Endothelial cell (in vitro differentiated cells): ENCODE results near the gene CDKAL1. TPM values are rescaled to one million over a fixed set of nuclear protein-coding genes. Genes with fewer than 3 reads are reported as not detected.

ENCODE experiments used
- DNase-seq: peaks from one replicate; pipeline ENCODE4 v3.0.0; 2021; ENCODE audit warnings: low spot score
- H3K27ac Mint-ChIP-seq: one replicate; pipeline ENCODE4 v1.8.0; 2021; ENCODE audit warnings: mixed read lengths, inconsistent platforms; ENCODE audit not compliant: unreplicated experiment
- H3K27me3 Mint-ChIP-seq: one replicate; pipeline ENCODE4 v1.8.0; 2021; ENCODE audit warnings: mild to moderate bottlenecking, moderate library complexity, mixed read lengths, inconsistent platforms; ENCODE audit not compliant: unreplicated experiment
- H3K36me3 Mint-ChIP-seq: one replicate; pipeline ENCODE4 v1.8.0; 2021; ENCODE audit warnings: mild to moderate bottlenecking, low read depth, mixed read lengths, inconsistent platforms; ENCODE audit not compliant: unreplicated experiment
- H3K4me1 Mint-ChIP-seq: one replicate; pipeline ENCODE4 v1.8.0; 2021; ENCODE audit warnings: mild to moderate bottlenecking, mixed read lengths, inconsistent platforms; ENCODE audit not compliant: unreplicated experiment
- H3K4me3 Mint-ChIP-seq: one replicate; pipeline ENCODE4 v1.8.0; 2021; ENCODE audit warnings: mild to moderate bottlenecking, mixed read lengths, inconsistent platforms; ENCODE audit not compliant: unreplicated experiment
- H3K9me3 Mint-ChIP-seq: one replicate; pipeline ENCODE4 v1.8.0; 2021; ENCODE audit warnings: mixed read lengths, inconsistent platforms; ENCODE audit not compliant: unreplicated experiment
- CTCF ChIP-seq: fragments of 200-600 bp; sonication (generic); IDR thresholded peaks from one replicate; pipeline ENCODE4 v1.5.0; 2021; ENCODE audit warnings: antibody characterized with exemption; ENCODE audit not compliant: unreplicated experiment
- total RNA-seq: library from RNA; stranded (reverse); fragmentation: NEBNext Ultra II Directional; extraction: Animal tissue kit (Norgen Biotek cat#: 25700); gene quantifications from one replicate; pipeline ENCODE4 v1.2.1, GENCODE V29; 2021; ENCODE audit not compliant: unreplicated experiment

The CDKAL1 gene
- total RNA-seq, 1 donor from 2014 or later, result 43.9 TPM

GRCh38 chr6:20657274-20657800 is 123.1 kb downstream of the CDKAL1 start:
- Mint-ChIP-seq H3K4me3 (no peak overlapping the region), H3K4me1 (peaks cover 14% of the 10 kb centered on the region), H3K27ac (no peak overlapping the region), H3K36me3 (no peaks in the 10 kb centered on the region), H3K9me3 (no peaks in the 10 kb centered on the region), H3K27me3 (peaks cover 1% of the 10 kb centered on the region)
- no peak for DNase-seq
- TF ChIP-seq CTCF, result no peak

GRCh38 chr6:20658053-20658452 is 123.8 kb downstream of the CDKAL1 start:
- Mint-ChIP-seq H3K36me3 (no peaks in the 10 kb centered on the region), H3K27me3 (peaks cover 1% of the 10 kb centered on the region), H3K27ac (no peak overlapping the region), H3K4me1 (peaks cover 21% of the 10 kb centered on the region), H3K9me3 (no peaks in the 10 kb centered on the region), H3K4me3 (no peak overlapping the region)
- TF ChIP-seq CTCF, result no peak
- no peak for DNase-seq

GRCh38 chr6:20658516-20658915 is 124.3 kb downstream of the CDKAL1 start:
- Mint-ChIP-seq H3K4me3 (no peak overlapping the region), H3K27me3 (peaks cover 1% of the 10 kb centered on the region), H3K9me3 (no peaks in the 10 kb centered on the region), H3K27ac (no peak overlapping the region), H3K36me3 (no peaks in the 10 kb centered on the region), H3K4me1 (peaks cover 25% of the 10 kb centered on the region)
- no peak for DNase-seq
- no peak for TF ChIP-seq CTCF

GRCh38 chr6:20660534-20660933 is 126.3 kb downstream of the CDKAL1 start:
- Mint-ChIP-seq H3K36me3 (no peaks in the 10 kb centered on the region), H3K27me3 (peaks cover 1% of the 10 kb centered on the region), H3K27ac (no peak overlapping the region), H3K4me1 (peaks cover 25% of the 10 kb centered on the region), H3K4me3 (no peak overlapping the region), H3K9me3 (no peaks in the 10 kb centered on the region)
- no peak for TF ChIP-seq CTCF
- DNase-seq, result no peak

- Mint-ChIP-seq H3K4me3 (no peak overlapping the region), H3K27ac (no peak overlapping the region), H3K9me3 (no peaks in the 10 kb centered on the region), H3K4me1 (peaks cover 25% of the 10 kb centered on the region), H3K27me3 (peaks cover 1% of the 10 kb centered on the region), H3K36me3 (no peaks in the 10 kb centered on the region)
- TF ChIP-seq CTCF, result no peak
- DNase-seq, result no peak
These were observed 127.5 kb downstream of the CDKAL1 start for GRCh38 chr6:20661721-20662120.
